HG02623 (cell line): Measurements from ENCODE around the gene TBC1D22A.

Experiments
- ATAC-seq: cut with Tn5 transposase; IDR thresholded peaks from one replicate; pipeline ENCODE4 v1.9.1; 2021; ENCODE audit warnings: moderate library complexity; ENCODE audit not compliant: unreplicated experiment

TBC1D22A gene

GRCh38 chr22:47089374-47089773, 326.9 kb downstream of the TBC1D22A start:
- ATAC-seq: no peak

GRCh38 chr22:47089796-47090460, 327.5 kb downstream of the TBC1D22A start:
- no peak for ATAC-seq

GRCh38 chr22:47090591-47091245, 328.3 kb downstream of the TBC1D22A start:
- ATAC-seq: no peak

- ATAC-seq: no peak
These were observed 328.8 kb downstream of the TBC1D22A start for GRCh38 chr22:47091246-47091651.

- ATAC-seq: no peak
These were observed 329.7 kb downstream of the TBC1D22A start for GRCh38 chr22:47091921-47092700.

- ATAC-seq: no peak
These were observed 330.5 kb downstream of the TBC1D22A start for GRCh38 chr22:47092896-47093311.

DNA sequence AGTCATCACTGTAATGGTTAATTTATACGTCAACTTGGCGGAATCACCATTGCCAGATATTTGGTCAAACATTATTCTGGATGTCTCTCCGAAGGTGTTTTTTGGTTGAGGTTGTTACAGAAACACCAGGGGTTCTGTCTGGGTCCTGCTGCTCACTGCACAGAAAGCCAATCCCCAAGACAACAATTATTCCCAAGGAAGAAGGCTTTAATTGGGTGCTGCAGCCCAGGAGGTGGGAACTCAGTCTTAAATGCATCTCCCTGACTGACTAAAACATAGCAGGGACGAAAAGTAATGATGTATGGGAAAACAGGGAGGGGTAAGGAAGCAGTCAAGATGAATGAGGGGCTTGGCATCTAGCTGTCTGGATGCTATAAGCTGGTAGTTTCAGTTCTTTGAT, 331.3 kb downstream of the TBC1D22A start:
- ATAC-seq: no peak

DNA sequence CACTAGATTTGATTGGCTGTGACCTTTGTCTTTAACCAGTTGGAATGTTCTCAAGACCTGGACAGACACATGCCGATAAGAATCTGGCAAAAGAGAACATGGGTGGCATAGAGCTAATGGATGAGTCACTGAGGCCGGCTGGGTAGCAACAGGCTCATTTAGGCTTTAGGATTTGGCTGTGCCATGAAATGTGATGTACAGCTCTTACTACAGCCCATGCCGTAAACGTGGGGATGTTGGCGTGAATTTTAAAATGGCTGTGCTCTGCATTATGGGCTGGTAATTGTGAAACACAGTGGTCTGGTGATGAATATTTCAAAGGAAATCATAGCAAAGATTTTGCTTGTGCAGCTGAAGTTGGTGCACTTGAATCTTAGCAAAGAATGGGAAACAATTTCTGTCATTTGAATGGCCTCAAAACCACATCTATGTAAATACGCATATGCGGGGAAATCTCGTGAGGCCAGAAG, 332.4 kb downstream of the TBC1D22A start:
- ATAC-seq: no peak

GRCh38 chr22:47095395-47096122, 333.1 kb downstream of the TBC1D22A start:
- no peak for ATAC-seq

DNA sequence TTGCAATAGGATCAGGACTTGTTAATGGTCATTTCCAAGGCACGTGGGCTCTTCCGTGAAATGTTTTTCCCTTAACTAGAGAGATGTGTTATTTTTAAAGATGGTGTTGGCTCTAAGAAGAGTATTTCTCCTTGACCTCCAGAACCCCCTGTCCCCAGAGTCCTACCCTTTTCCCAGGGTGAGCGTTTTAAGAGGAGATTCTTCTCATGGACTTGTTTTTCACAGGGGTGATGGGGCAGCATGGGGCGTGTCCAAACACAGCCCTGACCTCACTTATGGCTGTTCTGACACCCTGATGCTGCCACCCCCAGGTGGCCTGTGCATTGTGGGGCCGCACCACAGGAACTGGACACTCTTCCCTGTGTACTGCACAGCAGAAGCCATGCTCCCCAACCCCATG, 335.7 kb downstream of the TBC1D22A start:
- ATAC-seq: no peak

GRCh38 chr22:47098554-47098953, 336.1 kb downstream of the TBC1D22A start:
- no peak for ATAC-seq

- ATAC-seq: no peak
These were observed 337.6 kb downstream of the TBC1D22A start for GRCh38 chr22:47100019-47100418.

GRCh38 chr22:47100646-47101200, 338.3 kb downstream of the TBC1D22A start:
- no peak for ATAC-seq

- no peak for ATAC-seq
These were observed 339.0 kb downstream of the TBC1D22A start for GRCh38 chr22:47101321-47101885.

DNA sequence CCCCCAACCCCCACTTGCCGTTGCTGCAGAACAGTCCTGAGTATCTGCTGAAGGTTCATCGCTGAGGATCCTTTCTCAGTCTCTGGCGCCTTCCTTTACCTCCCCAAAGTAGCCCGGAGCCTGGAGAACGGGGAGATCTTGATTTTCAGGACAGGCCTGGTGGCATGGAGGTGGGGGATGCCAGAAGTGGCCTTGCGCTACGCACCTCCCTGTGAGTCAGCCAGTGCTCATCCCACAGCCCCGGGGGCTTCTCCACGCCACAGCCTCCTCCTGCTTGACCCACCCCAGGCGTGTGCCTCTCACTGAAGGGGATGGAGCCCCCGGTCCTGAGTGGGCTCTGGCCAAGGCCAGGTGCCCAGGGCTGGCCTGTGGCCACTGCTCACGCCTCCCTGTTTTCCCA, 339.6 kb downstream of the TBC1D22A start:
- ATAC-seq: no peak

DNA sequence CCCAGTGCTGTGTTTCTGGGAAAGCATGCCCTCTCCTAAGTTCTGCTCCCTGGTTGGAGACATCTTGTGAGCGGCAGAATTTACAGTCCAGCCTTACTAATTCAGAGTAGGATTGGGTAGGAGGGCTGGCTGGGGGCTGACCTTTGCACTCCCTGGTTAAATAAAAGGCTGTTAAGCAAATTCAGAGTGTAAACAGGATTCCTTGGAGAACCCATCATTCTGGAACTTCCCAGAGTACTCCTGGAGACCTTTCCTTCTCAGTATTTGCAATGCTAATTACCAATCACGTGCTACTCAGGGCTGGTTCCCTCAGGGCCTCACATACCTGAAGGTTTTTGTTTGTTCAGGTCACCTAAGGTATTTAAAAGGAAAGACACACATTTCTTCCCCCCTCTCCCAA, 340.2 kb downstream of the TBC1D22A start:
- ATAC-seq: no peak

- ATAC-seq: no peak
These were observed 342.6 kb downstream of the TBC1D22A start for GRCh38 chr22:47105085-47105484.

DNA sequence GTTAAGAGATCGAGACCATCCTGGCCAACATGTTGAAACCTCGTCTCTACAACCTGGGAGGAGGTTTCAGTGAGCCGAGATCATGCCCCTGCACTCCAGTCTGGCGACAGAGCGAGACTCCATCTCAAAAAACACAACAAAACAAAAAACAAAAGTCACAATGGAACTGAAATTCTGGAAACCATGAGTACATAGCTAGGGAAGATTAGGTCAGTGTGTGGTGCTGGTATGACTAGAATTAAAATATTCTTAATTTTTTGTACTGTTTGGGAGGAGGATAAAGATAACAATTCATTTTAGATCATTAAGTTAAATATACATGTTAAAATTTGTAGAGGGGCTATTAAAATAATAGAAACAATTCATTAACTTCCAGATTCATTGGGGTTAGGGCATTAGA, 344.4 kb downstream of the TBC1D22A start:
- no peak for ATAC-seq

- no peak for ATAC-seq
These were observed 345.0 kb downstream of the TBC1D22A start for GRCh38 chr22:47107431-47107830.

DNA sequence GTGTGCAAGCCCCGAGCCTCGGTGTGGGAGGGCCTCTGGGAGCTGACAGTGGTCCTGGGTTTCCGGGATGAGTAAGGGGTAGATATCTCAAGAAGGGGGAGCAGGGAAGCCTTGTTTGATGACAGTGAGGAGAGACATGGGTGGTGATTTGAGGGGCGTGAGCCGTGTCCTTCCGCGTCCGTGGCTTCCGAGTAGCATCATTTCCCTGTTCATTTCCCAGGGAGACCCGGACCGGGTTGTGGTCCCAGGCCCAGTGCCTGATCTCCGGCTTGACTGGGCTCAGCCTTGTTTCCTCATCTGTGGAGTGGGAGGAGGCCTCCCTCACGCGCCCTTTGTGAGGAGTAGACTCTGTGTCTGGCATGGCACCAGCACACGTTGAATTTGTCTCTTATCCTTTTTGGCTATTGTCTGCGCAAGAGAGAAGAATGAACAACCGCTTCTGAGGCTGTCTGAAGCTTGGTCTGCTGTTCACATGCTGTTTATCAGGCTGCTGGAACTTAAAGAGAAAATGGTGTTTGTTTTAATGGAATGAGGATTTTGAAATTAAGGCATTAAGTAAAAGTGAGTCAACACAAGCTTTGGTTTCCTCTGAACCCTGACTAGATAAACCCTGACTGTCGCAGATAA, 348.5 kb downstream of the TBC1D22A start:
- ATAC-seq: no peak
